ENCODE measurements around the gene AGBL1.

AGBL1 gene

DNA sequence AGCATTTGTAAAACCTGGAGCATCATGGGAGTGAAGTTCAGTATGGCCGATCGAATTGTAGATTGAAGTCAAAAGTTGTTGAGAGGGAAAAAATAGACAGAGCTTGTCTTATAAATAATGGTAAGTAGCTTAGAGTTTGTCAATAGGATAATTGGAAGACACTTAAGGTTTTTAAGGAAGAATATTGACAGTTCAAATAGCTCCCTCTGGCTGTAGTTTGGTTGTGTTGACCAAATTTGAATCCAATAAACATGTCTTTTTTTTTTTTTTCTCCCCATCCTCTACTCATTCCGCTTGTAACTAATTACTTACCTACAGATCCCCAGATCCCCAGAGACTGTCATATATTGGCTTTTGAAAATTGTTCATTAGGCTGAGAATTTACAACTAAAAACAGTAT is 677.0 kb downstream of the AGBL1 start:
- DNase-seq: no peak

DNA sequence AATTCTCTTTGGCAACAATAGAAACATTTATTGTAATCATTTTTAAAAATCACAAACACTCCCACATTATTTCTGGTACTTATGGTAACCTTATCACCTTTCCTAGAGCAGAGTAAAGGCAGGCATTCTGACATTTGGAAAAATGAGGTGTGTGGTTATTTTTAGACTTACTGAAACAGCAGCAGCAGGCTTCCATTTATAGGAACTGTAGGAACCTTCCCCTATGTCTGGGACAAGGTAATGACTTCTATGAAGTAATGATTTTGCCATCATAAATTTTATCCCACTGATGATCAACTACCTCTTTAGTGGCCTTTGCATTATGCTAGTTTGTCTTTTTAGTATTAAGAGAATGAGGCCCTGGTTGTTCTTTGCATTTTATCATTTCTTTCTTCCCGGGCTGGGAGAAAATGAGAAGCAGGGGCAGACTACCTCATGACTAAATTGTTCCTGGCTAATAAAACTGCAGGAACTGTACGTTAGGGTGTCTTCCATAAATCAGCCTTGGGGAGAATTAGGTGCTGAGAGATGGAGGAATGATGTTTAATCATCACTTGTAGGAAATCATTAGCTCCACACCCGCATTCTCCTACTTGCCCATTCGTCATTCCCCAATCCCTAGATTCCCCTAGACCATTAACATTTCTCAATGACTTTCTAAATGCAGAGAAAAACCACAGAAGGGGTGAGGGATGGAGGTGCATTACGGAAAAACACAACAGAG is 680.3 kb downstream of the AGBL1 start:
- no peak for DNase-seq

DNA sequence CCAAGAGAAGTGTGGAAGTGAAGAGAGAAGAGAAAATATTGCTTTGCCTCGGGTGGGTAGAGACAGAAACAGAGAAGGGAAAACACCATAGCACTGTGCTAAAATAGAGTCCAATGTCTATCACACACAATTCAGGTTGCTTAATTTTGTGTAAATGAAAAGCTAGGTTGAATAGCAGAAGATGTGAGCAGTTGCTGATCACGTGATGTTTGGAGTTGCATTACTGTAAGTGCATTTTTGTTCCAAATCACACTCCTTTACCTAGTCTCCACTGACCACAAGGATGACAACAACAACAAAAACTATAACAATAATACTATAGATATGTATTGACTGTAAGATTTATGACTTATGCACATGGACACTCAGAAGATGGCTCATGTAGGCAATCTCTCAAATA is 683.2 kb downstream of the AGBL1 start:
- DNase-seq: no peak

DNA sequence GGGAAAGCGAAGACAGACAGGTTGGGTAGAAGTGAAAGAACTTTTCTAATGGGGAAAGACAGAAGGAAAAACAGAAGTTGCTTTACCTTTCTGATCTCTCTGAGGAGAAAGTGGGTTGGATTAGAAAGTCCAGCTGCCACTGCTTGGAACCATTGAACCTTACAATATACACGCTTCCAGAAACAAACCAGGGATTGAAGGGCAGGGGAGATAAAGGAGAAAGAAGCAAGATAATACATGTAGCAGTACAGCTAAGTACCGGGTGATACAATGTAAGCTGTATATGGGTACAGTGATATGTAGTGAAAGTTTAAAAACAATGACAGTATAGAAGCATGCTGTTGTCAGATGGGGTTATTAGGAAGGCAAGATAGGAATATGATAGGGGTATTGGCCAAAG is 684.4 kb downstream of the AGBL1 start:
- no peak for DNase-seq

DNA sequence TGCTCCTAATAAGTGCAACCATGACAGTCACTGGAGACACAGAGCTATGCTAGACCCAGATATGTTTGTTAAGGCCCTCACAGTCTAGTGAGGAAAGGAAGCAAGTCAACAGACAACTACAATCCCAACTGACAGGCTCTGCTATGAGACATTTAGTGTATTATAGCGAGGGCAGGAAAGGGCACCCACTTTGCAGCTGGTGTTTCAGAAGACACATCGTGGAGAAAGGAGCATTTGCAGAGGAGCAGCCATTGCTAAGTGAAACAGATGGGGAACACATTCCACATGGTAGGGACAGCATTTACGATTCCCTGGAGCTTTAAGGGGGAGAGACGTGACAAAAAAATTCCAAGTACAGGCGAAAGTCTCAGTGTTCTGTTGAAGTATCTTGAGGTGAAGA is 685.6 kb downstream of the AGBL1 start:
- DNase-seq: no peak

DNA sequence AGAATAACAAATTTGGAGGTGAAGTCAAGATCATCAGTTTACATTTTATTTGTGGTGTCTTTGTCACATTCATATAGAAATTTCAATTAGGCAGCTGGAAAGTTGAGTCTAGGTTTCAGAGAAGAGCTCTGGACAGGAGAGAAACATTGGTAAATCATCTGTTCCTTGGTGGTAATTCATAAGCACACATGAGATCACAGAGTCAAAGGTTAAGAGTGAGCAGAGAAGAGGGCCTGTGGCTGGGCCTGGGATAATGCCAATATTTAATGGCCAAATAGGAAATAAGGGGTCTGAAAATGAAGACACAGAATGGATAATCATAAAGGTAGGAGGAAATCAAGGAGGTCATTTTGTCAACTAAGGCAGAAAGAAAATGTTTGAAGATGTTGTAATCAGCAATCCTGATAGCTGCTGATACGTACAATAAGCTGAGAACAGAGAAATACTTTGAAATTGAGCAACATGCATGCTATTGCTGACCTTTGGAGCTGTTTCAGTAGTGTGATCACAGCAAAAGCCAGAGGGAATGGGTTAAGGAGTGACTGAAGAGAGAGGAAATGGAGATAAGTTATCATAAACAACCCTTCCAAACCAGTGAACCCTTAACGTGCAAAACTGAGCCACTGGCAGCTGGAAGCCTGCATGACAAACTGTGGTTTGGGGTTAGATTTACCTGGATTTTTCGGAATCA is 692.8 kb downstream of the AGBL1 start:
- no peak for DNase-seq

DNA sequence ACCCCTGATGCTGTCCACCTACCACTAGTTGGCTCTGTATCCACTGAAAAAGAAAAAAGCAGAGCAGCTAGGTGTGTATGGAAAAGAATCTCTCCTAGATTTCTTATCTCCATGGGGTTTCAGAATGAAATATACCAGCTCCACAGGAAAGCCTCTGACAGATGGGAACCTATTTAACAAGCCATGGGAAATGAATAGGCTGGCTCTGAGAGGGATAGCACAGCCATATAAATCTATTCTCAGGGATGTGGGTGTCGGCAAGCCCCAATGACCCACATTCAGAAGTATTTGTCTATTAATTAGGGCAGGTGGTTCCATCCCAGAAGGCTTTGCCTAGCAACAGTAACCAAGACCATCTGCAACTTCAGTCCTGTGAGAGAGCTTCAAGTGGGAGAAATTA is 694.1 kb downstream of the AGBL1 start:
- DNase-seq: peak; percentile 20

DNA sequence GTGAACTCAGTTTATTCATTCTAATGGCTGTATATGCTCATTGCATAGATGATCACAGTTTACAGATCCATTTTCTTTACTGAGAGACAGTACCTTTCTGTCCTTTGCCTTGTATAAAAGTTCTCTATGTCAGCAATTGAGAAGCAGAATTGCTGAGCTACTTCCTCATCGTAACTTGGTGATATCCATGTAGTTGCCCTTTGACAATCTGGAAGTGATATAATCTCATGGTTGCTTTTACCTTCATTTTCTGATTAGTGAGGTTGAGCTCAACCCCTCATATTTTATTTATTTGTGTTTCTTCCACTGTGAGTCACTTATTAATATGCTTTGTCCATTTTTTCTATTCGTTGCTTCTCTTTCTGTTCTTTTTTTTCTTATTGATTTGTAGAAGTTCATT is 696.5 kb downstream of the AGBL1 start:
- no peak for DNase-seq

DNA sequence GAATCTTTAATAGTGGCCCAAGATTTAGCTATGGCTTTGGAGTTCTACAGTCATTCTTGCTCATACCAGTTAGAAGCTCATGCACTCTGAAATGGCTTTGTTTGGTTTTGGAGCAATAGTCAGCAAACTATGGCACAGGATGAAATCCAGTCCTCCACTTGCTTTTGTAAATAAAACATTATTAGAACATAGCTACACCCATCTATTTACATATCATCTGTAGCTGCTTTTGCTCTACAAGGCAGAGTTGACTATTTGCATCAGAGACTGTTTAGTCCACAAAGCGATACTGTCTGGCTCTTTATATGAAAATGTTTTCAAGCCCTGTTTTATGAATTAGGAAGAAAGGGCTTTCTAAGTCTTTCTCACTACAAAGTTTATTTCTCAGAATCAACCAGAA is 716.9 kb downstream of the AGBL1 start:
- DNase-seq: no peak

DNA sequence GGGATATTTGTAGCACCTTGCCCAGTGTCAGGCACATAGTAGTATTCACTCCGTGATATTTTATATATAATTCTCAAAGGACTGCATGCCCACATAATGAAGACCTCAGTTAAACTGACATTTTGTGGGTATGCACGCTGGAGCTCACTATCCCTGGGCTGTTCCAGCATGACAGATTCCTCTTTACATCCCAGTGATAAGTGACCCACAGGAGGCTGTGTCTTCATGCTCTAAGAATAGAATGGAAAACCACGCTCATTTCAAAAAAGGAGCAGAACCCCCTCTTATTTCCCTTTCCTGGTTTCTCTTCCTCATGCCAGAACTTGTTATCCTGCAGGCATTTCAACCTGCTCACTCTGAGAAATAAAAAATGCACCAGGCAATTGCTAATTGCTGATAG is 717.5 kb downstream of the AGBL1 start:
- no peak for DNase-seq

DNA sequence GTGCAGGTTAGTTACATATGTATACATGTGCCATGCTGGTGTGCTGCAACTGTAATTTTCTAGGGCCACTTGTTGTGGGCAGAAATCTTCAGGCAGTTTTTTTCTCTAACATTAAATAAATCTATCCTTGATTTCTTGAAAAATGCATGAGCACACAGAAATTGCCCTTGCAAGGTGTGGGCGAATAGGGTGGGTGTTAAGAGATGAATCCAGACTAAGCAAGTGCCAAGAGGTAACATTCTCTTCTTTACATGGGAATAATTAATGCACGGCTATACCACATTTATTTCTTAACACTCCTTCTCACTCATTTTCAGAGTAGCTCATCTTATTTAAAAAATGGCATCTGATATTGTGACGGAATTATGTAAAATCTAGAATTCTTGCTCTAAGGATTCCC is 719.6 kb downstream of the AGBL1 start:
- no peak for DNase-seq

DNA sequence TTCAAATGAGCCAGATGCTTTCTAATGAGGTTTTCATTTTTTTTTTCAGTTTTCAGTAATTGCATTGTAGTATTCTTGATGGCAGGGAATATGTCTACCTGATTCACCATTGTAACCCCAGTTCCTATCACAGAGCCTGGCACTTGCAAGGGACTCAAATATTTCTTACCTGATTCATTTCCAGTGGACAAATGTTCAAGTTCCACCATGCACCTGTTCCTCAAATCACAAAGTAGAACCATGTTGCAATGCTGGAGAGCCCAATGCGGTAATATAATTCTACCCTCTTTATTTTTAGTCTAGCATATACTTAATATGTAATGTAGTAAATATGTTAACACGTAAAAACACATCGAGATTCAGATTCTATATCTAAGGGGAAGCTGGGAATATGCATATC is 722.6 kb downstream of the AGBL1 start:
- DNase-seq: no peak

DNA sequence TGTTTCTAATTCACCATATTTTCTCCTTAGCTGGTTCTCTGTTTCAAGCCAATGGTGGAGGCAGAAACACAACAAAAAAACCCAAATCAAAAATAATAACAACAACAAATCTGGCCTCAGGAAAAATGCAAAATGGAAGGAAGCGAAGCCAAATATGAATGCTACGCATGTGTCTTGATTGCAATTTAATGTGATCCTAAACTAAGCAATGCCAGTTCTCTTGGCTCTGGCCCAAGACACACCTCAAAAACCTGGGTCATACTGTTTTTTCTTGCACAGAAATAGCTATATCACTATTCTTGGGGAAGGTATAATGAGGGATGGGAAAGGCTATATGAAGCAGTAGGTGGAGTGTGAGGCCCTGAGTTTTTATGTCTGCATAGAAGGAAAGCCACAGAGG is 724.7 kb downstream of the AGBL1 start:
- no peak for DNase-seq

DNA sequence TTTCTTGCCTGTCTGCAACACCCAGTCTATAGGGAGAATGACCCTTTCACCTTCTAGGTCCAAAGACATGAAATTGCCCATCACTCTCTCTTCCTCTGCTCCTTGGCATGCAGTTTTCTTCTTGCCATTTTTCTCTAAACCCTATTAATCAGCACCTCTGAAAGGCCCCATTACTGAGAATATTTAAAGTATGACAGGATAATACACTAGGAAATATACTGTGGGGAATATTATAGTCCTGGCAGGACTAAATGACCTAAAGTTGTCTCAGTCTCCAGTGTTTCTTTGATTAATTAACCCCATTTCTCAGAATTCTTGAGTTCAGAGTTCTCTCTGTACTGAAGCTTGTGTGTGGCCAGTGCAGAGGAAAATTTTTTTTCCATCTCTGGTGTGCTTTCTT is 730.7 kb downstream of the AGBL1 start:
- no peak for DNase-seq

DNA sequence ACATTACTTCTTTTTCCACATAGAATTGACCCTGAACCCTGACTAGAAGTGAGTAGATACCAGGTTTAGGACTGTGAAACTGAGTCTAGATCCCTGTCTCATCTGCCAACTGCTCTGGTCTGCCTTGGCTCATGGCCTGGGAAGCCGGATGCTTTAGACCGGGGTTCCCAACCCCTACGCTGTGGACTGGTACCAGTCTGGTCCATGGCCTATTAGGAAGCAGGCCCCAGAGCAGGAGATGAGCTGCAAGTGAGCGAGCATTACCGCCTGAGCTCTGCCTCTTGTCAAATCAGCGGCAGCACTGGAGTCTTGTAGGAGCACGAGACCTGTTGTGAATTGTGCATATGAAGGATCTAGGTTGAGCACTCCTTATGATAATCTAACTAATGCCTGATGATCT is 734.2 kb downstream of the AGBL1 start:
- no peak for DNase-seq

DNA sequence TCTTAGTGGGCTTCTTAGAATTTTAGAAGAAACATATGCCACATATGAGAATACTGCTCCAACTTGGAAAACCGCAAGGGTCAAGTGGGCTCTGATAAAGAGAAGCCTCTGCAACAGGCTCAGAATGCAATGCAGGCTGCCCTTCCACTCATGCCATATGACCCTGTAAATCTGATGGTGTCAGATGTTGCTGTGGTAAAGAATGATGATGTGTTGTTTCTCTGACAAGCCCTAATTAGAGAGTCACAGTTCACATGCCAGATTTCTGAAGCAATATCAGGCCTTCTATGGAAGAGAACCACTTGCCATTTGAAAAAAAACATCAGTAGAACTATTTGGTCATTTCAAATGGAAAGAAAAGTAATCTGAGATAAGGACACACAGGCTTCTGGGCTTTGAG is 749.6 kb downstream of the AGBL1 start:
- DNase-seq: no peak

DNA sequence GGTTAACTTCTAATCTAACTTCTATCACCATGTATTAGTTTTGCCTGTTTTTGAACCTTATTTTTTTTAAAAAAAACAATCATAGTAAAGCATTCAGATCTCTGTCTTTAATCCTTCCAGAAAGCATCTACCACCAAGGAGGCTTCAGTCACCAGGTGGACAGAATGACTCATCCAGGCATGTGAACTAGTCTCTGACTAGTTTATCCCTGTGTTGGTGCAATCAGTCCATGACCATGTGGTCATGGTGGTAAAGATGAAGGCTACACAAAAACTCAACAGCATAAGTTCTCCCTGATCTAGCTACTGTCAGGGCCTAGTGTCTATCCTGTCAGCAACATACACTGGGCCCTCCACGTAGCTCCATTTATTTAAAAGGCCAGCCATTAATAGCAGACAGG is 750.6 kb downstream of the AGBL1 start:
- DNase-seq: no peak

DNA sequence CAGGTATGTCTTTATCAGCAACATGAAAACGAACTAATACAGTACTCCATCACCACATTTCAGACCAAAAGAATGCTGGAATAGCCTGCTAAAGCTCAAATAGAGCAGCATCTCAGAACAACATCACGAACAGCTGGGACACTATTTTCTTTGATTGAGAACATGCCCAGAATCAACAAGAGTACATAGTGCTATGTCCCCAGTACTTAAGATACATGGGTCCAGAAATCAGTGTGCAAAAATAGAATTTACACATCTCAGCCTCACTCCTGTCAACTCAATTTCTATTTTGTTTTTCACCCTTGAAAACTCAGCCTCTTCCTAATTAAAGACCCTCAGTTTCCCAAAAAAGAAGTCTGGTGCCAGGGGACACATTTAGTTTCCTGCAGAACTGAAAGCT is 753.9 kb downstream of the AGBL1 start:
- no peak for DNase-seq

DNA sequence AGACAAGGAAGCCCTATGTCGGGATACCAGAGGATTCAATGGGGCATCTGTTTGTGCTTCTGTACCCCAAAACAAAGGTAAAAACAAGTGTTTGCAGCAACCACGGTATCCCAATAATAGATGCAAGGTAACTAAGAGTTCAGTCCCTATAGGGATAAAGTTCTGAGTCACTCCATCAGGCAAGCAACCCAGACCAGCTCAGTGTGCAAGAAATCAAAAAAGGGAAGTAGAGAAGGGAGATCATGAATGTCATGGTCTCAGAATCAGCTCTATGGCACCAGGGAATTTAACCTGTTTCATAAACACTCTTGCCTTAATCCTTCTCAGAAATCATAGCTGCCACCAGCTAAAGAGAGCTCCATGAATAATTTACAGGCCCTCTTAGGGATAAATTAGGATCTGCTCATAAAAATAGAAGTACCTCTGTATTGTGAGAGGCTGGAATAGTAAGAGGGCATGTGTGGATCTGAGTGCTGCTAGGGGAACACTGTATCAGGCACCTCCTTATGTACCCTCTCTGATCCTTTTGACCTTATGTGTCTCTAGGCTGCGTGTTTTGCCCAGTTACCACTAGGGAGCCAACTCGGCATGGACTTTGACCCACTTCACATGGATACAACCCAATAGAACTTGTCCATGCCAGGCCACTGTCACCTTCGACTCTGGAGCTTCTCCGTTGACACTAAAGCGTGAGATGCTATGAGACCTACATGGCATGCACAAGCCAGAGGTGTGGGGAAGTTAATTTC is 754.6 kb downstream of the AGBL1 start:
- DNase-seq: no peak

DNA sequence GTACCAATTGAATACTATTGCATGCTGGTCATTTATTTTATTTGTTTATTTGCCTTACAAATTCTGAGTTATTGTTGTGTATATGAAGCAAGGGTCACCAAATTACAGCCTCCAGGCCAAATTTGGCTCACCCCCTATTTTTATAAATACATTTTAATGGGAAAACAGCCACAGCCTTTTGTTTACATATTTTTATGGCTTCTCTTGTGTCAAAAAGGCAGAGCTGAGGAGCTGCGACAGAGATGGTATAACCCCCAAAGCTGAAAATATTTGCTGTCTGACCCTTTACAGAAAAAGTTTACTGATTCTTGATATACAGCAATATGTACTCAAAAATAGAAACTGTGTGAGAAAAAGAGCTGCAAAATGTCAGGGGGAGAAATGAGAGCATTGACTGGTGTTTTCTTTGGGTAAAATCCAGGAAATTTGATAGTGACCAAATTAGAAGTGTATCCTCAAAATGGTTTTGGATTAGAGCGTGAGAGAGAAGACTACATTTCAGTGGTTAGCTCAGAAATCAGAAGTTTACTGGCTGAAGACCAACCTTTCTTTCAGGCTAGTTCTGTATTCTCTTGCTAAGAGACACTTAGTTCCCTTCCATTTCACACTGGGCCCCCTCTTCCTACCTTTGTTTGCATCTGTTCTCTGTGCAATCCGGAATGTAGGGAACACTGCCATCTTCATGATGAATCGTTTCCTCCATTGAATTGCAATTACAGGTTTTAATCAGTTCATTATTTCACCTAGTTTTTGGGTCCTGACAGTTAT is 757.8 kb downstream of the AGBL1 start:
- no peak for DNase-seq

DNA sequence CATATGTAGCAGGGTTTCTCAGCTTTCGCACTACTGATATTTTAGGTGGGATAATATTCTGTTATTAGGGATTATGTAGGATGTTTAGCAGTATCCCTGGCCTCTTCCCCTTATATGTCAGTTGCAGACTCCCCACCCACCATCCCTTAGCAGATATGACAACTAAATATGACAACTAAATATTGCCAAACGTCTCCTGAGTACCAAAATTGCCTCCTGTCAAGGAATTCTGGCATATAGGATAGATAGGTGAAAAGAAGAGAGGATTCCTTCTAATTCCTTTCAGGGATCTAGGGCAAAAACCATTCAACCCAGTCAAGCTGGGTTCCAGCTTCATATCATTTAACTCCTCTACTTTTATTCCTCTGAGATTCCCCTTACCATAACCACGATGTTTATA is 759.8 kb downstream of the AGBL1 start:
- no peak for DNase-seq

DNA sequence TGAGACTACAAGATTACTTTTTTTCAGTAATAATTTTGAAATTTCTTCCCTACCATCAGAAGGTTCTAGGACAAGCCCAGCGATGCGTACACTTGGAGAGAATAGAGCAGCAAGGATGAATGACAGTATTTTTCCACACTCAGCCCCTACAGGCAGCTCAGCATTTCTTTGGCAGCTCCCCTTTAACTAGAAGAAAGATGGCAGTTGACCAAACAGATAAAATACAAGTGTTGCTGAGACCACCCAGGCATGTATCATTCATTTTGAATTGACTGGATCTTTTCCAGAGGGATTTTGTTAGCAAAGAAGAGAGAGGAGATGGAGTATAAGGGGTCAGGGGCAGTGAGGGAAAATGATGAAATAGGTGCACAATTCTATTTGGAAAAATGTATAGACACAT is 761.3 kb downstream of the AGBL1 start:
- no peak for DNase-seq

DNA sequence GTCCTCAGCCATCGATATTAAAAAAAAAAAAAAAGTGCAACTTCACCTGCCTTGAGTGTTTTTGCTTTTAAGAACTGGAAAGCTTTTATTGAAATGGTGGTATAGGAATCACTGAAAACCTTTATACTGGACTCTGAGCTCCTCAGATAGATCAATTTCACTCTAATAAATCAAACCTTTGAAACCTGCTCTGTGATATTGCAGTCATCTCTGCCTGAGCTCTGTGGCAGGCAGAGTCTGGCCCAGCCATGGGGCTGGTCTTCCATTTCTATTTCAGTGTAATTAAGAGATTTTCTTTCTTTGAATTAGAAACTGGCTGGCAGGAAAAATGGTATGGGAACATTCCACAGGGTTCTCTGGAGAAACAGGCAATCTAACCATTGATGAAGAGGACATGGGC is 762.5 kb downstream of the AGBL1 start:
- no peak for DNase-seq

DNA sequence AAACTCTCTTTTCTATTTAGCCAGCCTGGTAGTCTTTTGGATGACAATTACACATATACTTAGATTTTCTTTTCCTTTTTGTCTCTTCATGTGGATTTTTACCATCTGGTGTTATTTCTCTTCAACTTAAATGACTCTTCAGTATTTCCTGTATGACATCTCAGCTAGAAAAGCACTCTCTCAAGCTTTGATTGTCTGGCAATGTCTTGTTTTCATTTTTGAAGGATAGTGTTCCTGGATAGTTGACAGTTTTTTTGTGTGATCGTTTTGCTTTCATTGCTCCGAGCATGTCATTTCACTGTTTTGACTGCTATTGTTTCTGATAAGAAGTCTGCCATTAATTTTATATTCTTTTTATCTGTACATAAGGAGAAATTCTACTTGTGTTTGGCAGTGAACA is 766.4 kb downstream of the AGBL1 start:
- DNase-seq: no peak

Measured in NCI-H1436 (cell line).